Left hindlimb (tissue), 1 donor: ENCODE results near the gene COMMD9.
"Not testable (repeated sequence)": the region's sequence is repeated elsewhere in the genome, so short reads cannot be mapped to it uniquely, and the experiment has no call there.

Source experiments
- DNase-seq: peaks from one replicate; pipeline ENCODE4 v3.0.0-alpha.2; 2018

The COMMD9 gene

DNA sequence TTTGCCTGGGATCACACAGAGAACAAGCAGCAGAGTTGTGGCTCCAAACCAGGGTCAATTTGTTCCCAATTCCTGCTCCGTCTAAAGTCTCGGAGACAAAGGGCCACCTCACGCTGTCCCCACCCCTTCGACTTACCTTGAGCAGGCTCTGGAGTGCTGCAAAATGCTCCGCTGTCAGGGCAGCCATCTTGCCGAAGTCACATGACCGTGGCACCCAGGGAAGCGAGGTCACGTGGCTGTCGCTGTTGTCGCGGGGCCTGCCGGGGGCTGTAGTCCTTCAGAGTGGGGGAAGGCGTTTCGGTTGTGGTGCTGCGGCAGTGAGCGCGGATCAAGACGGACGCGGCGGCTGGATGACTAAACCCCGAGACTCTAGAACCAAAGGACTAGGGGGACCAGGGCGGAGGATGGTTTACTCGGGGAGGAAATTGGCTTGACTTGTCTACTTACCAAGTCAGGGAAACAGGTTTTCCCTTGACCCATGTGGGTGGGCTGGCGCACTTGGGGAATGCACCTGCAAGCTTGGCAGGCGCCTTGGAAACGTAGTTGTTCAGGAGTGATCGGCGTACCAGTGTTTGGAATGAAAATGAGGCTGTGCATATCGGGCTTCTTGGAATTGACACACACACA lies at the start of gene COMMD9:
COMMD9 (minus strand) TSS at position 199 of the 627 bp plus-strand sequence; CDS start at position 187, 12 bp downstream.
- peak; percentile 95 for DNase-seq

- DNase-seq = no peak
Observed at GRCh38 chr11:36333897-36334296, 44.7 kb upstream of the COMMD9 start.

DNA sequence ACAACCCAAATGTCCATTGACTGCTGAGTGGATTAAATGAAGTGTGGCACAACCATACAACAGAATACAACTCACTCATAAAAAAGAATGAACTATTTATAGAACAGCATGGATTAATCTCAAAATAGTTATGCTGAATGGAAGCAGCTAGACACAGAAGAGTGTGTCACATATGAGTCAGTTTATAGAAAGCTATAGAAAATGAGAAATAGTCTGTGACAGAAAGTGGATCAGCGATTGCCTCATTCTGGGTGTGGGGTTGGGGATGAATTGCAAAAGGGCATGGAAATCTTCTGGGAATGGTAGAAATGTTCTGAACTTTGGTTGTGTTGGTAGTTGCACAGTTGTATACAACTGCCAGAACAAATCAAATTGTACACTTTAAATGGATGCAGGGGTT lies 44.2 kb upstream of the COMMD9 start:
- no peak for DNase-seq

DNA sequence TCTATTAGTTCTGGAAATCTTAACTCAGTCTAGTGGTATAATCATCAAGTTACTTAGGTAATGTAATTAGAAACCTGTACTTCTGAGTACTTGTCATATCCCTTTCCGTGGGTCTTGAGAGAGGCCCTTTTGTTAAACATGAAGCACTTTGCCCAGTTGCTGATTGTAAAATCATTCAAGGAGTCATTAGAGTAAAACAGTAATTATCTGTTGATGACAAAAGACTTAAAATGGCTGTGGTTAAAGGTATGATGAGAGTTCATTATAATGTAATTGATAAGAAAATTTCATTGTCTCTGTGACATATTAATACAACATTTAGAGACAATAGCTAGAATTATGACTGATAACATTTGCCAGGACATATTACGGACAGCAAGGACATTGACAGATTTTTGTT lies 41.2 kb upstream of the COMMD9 start:
- no peak for DNase-seq

- DNase-seq = no peak
Observed at GRCh38 chr11:36328966-36329673, 39.9 kb upstream of the COMMD9 start.

DNA sequence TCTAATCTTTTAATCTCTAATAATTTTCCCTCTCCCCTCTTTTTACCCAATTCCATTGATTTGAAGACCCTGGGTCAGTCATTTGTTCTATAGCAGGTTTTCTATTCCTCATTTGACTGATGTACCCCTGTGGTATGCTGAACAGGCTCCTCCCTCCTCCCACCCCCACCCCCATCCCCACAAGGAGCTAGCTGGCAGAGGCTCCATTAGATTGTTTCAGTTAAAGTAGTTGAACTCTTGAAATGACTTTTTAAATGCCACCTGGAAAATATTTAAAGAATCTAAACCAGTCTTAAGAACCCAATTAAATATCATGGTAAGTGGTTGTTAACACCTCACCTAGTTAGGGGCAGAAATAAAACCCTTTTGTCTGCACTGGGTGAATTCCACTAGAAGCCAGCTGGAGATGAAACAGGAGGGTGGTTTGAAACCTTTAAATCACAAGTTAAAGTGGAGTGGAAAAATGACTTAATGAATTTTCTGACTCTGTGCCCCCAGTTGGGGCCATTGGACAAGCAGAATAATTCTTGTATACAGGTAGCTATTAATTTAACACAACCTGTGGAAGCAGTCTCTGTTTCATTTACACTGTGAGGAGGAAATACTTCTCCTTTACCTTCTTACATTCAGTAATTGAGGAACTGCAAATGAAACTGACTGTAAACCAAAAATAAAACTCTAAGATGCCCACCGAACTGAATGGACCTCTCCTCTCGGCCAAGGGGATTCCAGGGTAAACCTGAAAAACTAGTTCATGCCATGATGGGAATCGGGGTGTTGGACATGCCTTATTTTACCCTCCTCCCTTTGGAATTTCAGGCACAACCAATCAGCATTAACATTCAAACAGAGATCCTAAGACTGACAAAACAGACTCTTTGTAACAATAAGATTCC lies 37.5 kb upstream of the COMMD9 start:
- DNase-seq = no peak

DNA sequence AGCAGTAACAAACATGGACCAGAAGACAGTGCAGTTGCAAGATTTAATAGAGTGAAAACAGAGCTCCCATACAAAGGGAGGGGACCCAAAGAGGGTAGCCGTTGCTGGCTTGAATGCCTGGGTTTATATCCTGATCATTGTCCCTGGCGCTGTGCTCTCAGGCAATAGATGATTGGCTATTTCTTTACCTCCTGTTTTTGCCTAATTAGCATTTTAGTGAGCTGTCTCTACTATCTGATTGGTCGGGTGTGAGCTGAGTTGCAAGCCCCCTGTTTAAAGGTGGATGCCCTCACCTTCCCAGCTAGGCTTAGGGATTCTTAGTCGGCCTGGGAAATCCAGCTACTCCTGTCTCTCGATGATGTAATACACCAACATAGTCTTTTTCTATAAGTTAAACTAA lies 36.2 kb upstream of the COMMD9 start:
- DNase-seq = not testable (repeated sequence)

GRCh38 chr11:36324956-36325355 lies 35.7 kb upstream of the COMMD9 start:
- DNase-seq = not testable (repeated sequence)

GRCh38 chr11:36317992-36318391 lies 28.8 kb upstream of the COMMD9 start:
- no peak for DNase-seq

GRCh38 chr11:36316049-36316448 lies 26.8 kb upstream of the COMMD9 start:
- DNase-seq = no peak

DNA sequence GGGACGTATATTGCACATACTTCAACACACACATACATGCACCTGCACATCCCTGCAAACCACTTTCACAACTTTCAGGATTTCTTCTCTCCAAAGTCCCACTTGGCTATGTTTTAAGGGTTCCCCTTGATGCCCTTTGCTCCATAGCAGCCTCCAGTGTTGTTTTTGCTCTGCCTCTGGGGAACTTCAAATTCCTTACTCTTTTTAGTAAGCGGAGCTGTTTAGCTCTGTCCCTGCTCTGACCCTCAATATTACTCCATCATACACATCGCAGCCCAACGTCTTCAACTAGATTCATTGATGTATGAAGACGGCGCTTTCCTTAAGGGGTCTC lies 25.2 kb upstream of the COMMD9 start:
- DNase-seq = no peak

DNA sequence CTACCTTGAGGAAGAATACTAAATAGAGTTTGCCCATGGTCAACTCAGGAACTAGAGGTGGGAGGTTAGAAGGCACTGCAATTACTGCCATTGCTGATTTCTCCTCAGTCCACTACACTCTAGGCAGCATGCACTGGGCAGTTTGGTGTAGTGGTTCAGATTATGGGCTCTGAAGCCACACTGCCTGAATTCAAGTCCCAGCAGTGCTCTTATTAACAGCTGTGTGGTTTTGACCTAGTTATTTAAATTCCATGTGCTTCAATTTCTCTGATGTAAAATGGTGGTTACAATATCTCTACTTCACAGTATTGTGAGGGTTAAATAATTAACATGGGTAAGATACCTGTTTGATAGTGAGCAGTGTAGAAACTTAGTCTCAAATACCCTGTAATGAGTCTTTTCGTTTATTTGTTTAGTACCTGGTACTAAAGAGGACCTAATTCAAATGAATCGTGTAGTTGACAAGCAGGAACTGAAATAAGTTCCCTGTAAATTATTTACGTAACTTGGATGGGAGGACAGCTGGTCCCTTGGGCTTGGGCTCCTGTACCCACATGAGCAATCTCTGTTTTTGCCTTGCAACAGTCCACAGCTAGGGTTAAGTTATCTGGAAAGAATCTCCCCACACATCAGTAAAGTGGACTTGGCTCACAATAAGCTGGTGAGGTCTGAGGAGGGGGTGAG lies 24.7 kb upstream of the COMMD9 start:
- no peak for DNase-seq

- DNase-seq = no peak
Observed at GRCh38 chr11:36312611-36313472, 23.6 kb upstream of the COMMD9 start.

- DNase-seq = no peak
Observed at GRCh38 chr11:36311926-36312595, 22.8 kb upstream of the COMMD9 start.

DNA sequence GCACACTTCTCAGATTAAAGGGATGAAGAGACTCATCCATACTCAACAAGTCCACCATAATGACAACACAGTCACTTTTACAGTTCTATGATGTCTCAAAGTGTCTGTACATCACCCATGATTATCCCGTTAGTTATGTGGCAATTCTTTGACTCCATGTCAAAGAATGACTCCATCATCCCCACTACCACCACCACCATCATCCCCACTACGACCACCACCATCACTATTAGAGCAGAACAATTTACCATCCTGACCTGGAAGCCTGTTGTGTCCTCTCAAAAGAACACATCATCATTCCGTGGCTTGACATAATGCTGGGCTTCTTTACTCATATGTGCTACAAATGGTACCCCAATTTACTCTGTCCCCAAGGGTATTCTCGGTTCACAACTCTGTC lies 20.6 kb upstream of the COMMD9 start:
- DNase-seq = no peak

DNA sequence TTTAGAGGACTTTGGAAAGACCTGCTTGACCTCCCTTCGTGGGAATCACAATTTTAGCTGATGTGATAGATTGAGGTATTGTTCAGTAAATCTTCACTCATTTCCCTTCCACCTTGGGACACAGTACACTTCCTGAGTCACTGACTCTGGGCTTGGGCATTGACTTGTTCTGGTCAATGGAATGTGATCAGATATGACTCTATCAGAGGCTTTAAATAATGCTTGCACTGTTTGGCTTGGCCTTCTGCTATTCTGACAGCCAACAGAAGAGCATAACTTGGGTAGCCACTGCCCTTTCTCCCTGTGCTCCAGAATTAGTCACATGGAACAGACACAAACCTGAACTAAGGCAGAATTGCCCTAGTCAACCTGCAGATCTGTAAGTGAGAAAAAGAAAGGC lies 19.4 kb upstream of the COMMD9 start:
- DNase-seq = no peak

DNA sequence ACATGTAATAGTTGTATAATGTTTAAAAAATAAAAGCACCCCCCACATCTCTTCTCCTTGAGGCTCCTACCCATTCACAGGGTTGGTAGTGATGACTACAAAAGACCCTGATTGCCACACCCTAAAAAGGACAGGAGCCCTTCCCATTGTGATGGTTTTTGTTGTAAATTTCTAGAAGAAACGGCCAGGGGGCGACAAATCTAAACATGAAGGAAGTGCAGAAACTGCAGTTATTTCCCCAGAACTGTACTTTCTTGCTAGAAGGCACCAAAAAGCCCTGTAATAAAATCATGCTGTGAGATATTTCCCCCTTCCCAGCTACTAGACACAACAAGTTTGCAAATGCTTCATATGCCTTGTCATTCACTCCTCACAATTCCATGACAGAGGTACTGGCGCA lies 17.7 kb upstream of the COMMD9 start:
- DNase-seq = no peak

GRCh38 chr11:36305047-36305446 lies 15.8 kb upstream of the COMMD9 start:
- DNase-seq = no peak

DNA sequence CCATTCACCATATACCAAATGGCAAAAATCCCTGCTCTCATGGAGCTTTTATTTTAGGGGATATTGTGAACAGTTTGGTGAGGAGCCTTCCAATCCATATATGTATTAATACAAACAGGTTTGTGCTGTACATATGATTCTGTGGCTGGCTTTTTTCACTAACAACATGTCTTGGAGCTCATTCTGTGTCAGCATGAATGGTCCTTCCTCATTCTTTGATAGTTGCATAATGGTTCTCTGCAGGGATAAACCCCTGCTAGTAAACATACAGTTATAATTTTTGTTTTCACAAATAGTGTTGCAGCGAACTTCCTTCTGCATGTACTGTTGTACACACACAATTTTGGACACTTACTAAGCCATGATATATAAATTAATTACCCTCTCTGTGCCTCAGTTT lies 15.1 kb upstream of the COMMD9 start:
- no peak for DNase-seq

- DNase-seq = peak; percentile 79
Observed at GRCh38 chr11:36300650-36301049, 11.4 kb upstream of the COMMD9 start.

DNA sequence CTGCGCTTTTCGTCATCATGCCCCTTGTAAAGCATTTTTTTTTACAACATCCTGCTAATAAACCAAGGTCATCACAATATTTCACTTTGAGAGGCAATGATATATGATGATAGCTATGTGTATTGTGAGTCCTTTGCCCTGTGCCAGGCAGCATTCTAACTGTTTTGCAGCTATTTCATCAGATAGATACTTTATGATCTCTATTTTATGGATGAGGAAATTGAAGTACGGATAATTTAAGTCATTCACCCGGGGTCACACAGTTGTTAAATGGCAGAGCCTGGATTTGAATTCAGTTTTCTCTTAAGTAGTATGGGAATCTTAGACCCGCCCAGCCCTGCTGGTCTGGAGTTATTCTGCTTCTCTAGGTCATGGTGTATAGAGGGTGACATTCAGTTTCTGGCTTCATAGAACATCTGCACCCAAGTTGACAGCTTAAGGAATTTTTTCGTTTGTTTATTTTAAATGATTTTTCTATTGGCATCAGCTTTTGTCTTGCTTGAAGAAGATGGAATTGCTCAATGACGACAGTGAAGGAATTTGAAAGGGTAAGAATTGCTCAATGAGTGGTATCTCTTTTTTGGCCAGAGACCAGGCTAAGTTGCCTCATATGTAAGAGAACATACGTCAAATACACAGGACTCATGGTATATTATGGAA lies 7.8 kb upstream of the COMMD9 start:
- no peak for DNase-seq
